ENCODE results near the gene FBXL13.
"Not testable (repeated sequence)": the region's sequence is repeated elsewhere in the genome, so short reads cannot be mapped to it uniquely, and the experiment has no call there.

FBXL13 gene

GRCh38 chr7:102828286-102828685 lies 246.3 kb downstream of the FBXL13 start:
- no peak for FAIRE-seq

GRCh38 chr7:102823390-102824119 lies 251.0 kb downstream of the FBXL13 start:
- FAIRE-seq (no peak), DNase-seq (ENCODE audit: low spot score) (no peak)

More at GRCh38 chr7:102828286-102828685, 246.3 kb downstream of the FBXL13 start:
- no peak for DNase-seq (ENCODE audit: low spot score)

- FAIRE-seq (no peak), DNase-seq (ENCODE audit: low spot score) (no peak)
Observed at GRCh38 chr7:102821994-102822747, 252.4 kb downstream of the FBXL13 start.

GRCh38 chr7:102819151-102819550 lies 255.4 kb downstream of the FBXL13 start:
- FAIRE-seq = no peak
- DNase-seq (ENCODE audit: low spot score) = no peak

- no peak for DNase-seq (ENCODE audit: low spot score)
- no peak for FAIRE-seq
Observed at GRCh38 chr7:102817616-102818573, 256.7 kb downstream of the FBXL13 start.

GRCh38 chr7:102814025-102814471 lies 260.5 kb downstream of the FBXL13 start:
- DNase-seq (ENCODE audit: low spot score) (peak; percentile 80), FAIRE-seq (peak; percentile 95)

- DNase-seq (ENCODE audit: low spot score) = no peak
- no peak for FAIRE-seq
Observed at GRCh38 chr7:102813191-102814024, 261.2 kb downstream of the FBXL13 start.

GRCh38 chr7:102811942-102812678 lies 262.5 kb downstream of the FBXL13 start:
- DNase-seq (ENCODE audit: low spot score) (no peak), FAIRE-seq (no peak)

GRCh38 chr7:102810916-102811315 lies 263.7 kb downstream of the FBXL13 start:
- FAIRE-seq (no peak), DNase-seq (ENCODE audit: low spot score) (no peak)

GRCh38 chr7:102806613-102807012 lies 268.0 kb downstream of the FBXL13 start:
- DNase-seq (ENCODE audit: low spot score) (no peak), FAIRE-seq (no peak)

GRCh38 chr7:102795987-102796595 lies 278.5 kb downstream of the FBXL13 start:
- DNase-seq (ENCODE audit: low spot score); FAIRE-seq: not testable (repeated sequence)

- not testable (repeated sequence) for FAIRE-seq; DNase-seq (ENCODE audit: low spot score)
Observed at GRCh38 chr7:102794567-102794966, 280.0 kb downstream of the FBXL13 start.

GRCh38 chr7:102791831-102792230 lies 282.8 kb downstream of the FBXL13 start:
- not testable (repeated sequence) for FAIRE-seq; DNase-seq (ENCODE audit: low spot score)

GRCh38 chr7:102791367-102791766 lies 283.2 kb downstream of the FBXL13 start:
- FAIRE-seq; DNase-seq (ENCODE audit: low spot score): not testable (repeated sequence)

- FAIRE-seq; DNase-seq (ENCODE audit: low spot score): not testable (repeated sequence)
Observed at GRCh38 chr7:102790364-102791100, 284.1 kb downstream of the FBXL13 start.

GRCh38 chr7:102788770-102789169 lies 285.8 kb downstream of the FBXL13 start:
- DNase-seq (ENCODE audit: low spot score); FAIRE-seq: not testable (repeated sequence)

- DNase-seq (ENCODE audit: low spot score); FAIRE-seq: not testable (repeated sequence)
Observed at GRCh38 chr7:102780926-102781325, 293.7 kb downstream of the FBXL13 start.

- DNase-seq (ENCODE audit: low spot score); FAIRE-seq: not testable (repeated sequence)
Observed at GRCh38 chr7:102778663-102779062, 295.9 kb downstream of the FBXL13 start.

Data from RCC 7860 (cell line).